Fibroblast of skin of right quadriceps (primary cell): Measurements from ENCODE around the gene HOXB4.

Experiments used
- DNase-seq: peaks from one replicate; pipeline ENCODE4 v3.0.0-alpha.2; 2013

HOXB4 gene

GRCh38 chr17:48600244-48601098 is 22.3 kb upstream of the HOXB4 start:
- no peak for DNase-seq

DNA sequence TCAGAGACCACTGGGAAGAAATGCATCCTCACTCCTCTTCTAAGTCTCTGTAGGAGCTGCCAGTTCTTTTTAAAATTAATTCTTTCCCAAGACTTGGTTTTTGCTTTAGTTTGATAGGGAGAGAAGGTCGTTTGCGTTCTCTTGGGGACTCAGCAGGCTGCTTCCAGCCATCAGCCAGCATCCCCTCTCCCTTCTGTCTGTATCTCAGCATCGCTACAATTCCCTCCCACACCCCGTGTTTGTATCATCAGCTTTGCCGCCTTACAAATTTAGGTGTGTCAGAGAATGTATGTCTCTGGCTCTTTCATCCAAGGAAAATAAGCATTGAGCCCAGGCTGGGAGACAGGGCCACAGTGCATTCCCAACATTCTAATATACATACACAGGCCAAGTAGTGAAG is 21.2 kb upstream of the HOXB4 start:
- no peak for DNase-seq

GRCh38 chr17:48598736-48599135 is 20.6 kb upstream of the HOXB4 start:
- no peak for DNase-seq

GRCh38 chr17:48597778-48598631 is 19.9 kb upstream of the HOXB4 start:
- DNase-seq = peak; percentile 57

- DNase-seq = no peak
These were observed 19.3 kb upstream of the HOXB4 start for GRCh38 chr17:48597528-48597777.

DNA sequence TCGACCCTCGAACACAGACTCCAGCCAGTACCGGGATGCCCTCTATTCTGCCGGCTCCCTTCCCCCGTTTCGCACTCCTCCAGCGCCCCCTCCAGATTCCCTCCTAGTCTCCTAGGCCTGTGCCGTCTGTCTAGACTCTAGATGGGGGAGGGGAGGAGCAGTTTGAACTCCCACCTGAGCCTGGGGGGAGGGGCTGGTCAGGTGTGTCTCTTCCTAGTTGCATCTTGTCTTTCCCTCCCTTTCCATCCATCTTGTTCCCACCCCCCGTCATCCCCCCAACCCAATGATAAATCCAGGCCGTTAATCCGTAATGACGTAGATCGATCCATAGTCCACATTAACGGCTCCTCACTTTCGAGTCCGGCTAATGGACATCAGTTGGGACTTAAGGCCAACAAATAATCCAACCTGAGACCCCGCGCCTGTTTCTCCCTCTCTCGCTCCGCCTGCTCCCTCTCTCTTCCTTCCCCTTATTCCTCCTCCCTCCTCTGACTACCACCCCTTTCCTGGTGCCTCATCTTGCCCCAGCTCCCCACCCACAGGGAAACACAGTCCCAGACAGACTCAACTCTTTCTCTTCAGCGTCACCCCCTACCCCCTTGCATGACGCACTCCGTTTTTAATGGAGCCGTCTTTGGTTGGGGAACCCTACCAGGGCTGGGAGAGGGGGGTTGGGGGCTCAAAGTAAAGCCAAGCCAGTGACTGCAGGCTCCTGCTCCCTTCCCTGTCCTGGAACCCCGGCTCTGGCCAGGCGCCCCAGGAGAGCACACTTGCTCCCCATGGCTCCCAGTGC is 18.8 kb upstream of the HOXB4 start:
- peak; percentile 68 for DNase-seq

- DNase-seq = no peak
These were observed 18.0 kb upstream of the HOXB4 start for GRCh38 chr17:48596000-48596734.

- DNase-seq = no peak
These were observed 17.3 kb upstream of the HOXB4 start for GRCh38 chr17:48595278-48595999.

GRCh38 chr17:48594538-48595277 is 16.6 kb upstream of the HOXB4 start:
- DNase-seq = no peak

DNA sequence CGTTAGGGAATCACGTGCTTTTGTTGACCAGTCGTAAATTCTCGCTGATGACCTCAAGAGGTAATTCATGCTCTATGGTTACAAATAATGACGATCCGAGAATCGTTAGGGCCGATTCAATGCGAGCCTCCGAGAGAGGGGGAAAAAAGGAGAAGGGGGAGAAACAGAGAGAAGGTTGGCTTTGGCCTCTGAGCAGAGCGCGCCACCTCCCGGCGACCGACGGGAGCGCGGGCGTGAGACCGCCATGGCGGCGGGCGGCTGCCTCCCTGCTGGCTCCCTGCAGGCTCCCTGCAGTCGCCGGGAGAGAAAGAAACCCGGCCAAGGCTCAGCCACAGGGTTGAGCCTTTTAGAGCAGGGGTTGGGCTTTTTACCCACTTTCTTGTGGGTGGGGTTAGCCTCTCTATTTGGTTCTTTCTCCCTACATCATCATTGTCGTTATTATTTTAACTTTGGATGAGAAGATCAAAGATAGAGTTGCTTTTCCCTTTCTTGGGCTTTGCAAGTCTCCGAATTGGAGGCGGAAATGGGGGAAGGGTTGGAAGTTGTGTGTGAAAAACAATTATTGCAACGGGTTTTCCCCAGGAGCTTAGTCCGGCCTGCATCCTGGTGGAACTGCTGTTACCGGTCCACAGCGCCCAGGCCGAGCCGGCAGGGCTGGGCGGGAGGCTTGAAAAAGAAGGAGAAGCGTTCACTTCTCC is 15.8 kb upstream of the HOXB4 start:
- DNase-seq = peak; percentile 90

- DNase-seq = no peak
These were observed 15.1 kb upstream of the HOXB4 start, which contains the start of gene HOXB5 for GRCh38 chr17:48593126-48593829. HOXB5 (minus strand) TSS chr17:48593779; CDS start chr17:48593682, 97 bp downstream.

- DNase-seq = no peak
These were observed 14.4 kb upstream of the HOXB4 start for GRCh38 chr17:48592577-48592976.

- no peak for DNase-seq
These were observed 13.9 kb upstream of the HOXB4 start for GRCh38 chr17:48592057-48592514.

- DNase-seq = no peak
These were observed 13.3 kb upstream of the HOXB4 start for GRCh38 chr17:48591255-48592056.

GRCh38 chr17:48590607-48591161 is 12.5 kb upstream of the HOXB4 start:
- no peak for DNase-seq

DNA sequence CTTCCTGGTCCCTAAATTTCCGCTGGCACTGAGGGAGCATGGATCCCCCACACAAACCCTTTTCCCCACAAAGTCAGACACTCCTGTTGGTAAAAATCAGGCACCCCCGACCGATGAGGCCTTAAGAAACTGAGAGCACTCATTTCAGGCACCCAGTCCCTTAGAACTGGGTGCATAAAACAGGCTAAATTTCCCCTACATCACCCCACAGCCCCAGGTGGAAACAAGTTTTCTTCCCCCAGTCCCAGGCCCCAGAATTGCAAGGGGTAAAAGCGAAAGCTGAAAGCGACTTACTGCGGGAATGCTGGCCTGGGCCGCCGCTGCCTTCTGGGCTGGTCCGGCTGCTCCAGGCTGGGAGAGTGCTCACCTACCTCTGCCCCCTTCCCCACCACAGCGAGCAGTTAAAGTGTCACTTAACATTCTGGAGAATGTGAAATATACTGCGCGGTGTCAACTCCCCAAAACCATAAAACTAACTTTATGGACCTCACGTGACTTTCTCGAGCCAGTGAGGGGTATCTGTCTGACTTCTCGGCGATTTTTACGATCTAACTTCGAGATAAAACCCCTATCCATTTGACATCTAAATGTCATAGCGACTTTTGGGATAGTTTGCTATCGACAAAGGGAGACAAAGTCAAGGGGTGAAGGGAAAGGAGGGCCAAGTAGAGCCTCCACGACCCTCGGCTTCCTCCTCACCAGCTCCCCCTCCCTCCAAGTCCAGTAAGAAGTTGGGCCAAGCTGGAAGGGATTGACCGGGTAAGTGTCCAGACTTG is 11.9 kb upstream of the HOXB4 start, which contains the start of gene HOXB3:
Gene HOXB3 (minus strand): TSS at position 411 of the 776 bp plus-strand sequence. CDS start 37,767 bp downstream, outside the sequence.
- DNase-seq = peak; percentile 66

DNA sequence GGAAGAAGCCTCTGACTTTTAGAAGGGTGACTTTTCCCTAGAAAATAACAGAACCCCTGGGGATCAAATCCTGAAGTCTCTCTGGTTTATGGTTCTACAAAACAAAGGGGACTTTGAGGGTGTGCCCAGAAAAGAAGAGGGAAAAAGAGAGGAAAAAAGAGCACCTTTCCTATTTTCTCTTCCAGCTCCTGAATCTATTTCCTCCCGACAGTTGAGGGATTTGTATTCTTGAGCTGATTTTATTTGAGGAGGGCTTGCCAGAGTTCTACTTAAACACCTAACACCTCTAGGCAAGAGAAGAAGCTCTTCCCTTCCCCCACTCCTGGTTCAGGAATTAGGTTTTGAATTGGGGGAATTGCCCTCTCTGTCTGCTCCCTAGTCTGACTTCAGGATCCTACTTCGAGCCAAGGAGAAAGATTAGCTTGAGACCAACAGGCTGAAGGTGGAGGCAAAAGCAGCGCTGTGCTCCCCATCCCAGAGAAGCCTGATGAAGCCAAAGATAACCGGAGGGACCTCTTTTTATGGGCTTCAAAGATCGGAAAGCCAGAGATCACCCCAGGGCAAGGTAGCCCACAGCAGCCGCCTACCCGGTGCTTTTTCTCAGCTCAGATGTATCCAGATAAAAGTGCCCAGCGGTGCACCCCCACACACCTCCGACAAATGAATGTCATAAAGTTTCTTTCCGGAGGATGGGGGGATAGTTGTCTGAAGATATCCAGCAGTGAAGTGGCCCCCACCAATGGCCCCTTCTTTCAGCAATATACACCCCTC is 11.1 kb upstream of the HOXB4 start:
- no peak for DNase-seq
